B cell (primary cell): Measurements from ENCODE around the gene LMTK3.

Experiments
- CTCF ChIP-seq: fragments of 200-600 bp; IDR thresholded peaks from one replicate; pipeline ENCODE4 v1.8.0; 2022; ENCODE audit warnings: antibody characterized with exemption, mild to moderate bottlenecking
- EZH2 ChIP-seq: IDR thresholded peaks from 2 replicates; pipeline ENCODE4 v1.6.1; 2012; ENCODE audit warnings: borderline replicate concordance, low read depth, mild to moderate bottlenecking, moderate library complexity, low read length; ENCODE audit not compliant: insufficient read depth, poor library complexity, severe bottlenecking

GRCh38 chr19:48554385-48555091, 42.9 kb upstream of the LMTK3 start:
- TF ChIP-seq CTCF (no peak), EZH2 (no peak)
